GM12878 (cell line): Measurements from ENCODE around the gene C3orf38. TPM values are rescaled to one million over a fixed set of nuclear protein-coding genes. Genes with fewer than 3 reads are reported as not detected.

ENCODE experiments used
- ATAC-seq: fragments of 200-7000 bp; cut with Tn5 transposase; 3 replicates; pipeline ENCODE4 v1.9.1; 2020; ENCODE audit warnings: mild to moderate bottlenecking, moderate library complexity
- BruUV-seq: library from RNA; stranded (reverse); fragments of 400-500 nt; replicated peaks from 2 replicates; lab custom pipeline; 2021; lab: Mats Ljungman, UMichigan
- CTCF ChIA-PET: fragments of 300-600 bp; sonication (Branson Sonifier 250); formaldehyde crosslinking; extraction: SDS; loops from one replicate; lab custom pipeline; 2021; ENCODE audit warnings: inconsistent platforms; lab: Yijun Ruan, JAX
- POLR2A ChIA-PET: fragments of 350-600 bp; formaldehyde crosslinking; extraction: SDS; loops from one replicate; lab custom pipeline; 2021; ENCODE audit warnings: inconsistent platforms; lab: Charles Lee
- RAD21 ChIA-PET: fragments of 300-600 bp; sonication (Branson Sonifier 250); formaldehyde crosslinking; loops from one replicate; lab custom pipeline; 2023; ENCODE audit warnings: antibody characterized with exemption; ENCODE audit not compliant: unreplicated experiment; lab: Charles Lee
- SMC1A ChIA-PET: fragments of 300-600 bp; sonication (Branson Sonifier 250); formaldehyde crosslinking; loops from one replicate; lab custom pipeline; 2023; ENCODE audit not compliant: unreplicated experiment, uncharacterized antibody; lab: Charles Lee
- DNase-seq: peaks from one replicate; pipeline ENCODE4 v3.0.0-alpha.2; 2011; ENCODE audit warnings: low read depth, low spot score
- FAIRE-seq: peaks from 3 replicates; lab custom pipeline; 2011; peaks lifted over from hg19 to GRCh38; lab: Jason Lieb, UNC
- H2AFZ ChIP-seq: 2 replicates; pipeline ENCODE4 v1.6.0; 2011; ENCODE audit warnings: low read depth, low read length, control low read depth; ENCODE audit not compliant: control insufficient read depth
- H3K27ac ChIP-seq: 2 replicates; pipeline ENCODE4 v1.5.1; 2011; ENCODE audit warnings: control low read depth; ENCODE audit not compliant: control insufficient read depth, insufficient read depth
- H3K27me3 ChIP-seq, 2 experiments: replicated peaks in 1 of 2; 2 replicates each; pipeline versions ENCODE4 v1.6.0 to v1.6.1; 2011; ENCODE audit warnings: low read length in 1 of 2; ENCODE audit not compliant: control insufficient read depth in 2 of 2, insufficient read depth in 2 of 2
- H3K36me3 ChIP-seq, 2 experiments: 2 replicates each; pipeline ENCODE4 v1.5.1; 2011; ENCODE audit warnings: low read length in 1 of 2; ENCODE audit not compliant: control insufficient read depth in 2 of 2, insufficient read depth in 2 of 2
- H3K4me1 ChIP-seq: 2 replicates; pipeline ENCODE4 v1.6.1; 2011; ENCODE audit warnings: mild to moderate bottlenecking, low read length, moderate library complexity, mixed read lengths; ENCODE audit not compliant: control insufficient read depth, insufficient read depth
- H3K4me2 ChIP-seq: 2 replicates; pipeline ENCODE4 v1.6.0; 2011; ENCODE audit warnings: control low read depth; ENCODE audit not compliant: control insufficient read depth, insufficient read depth
- H3K4me3 ChIP-seq: fragments of 200-600 bp; sonication (generic); 2 replicates; pipeline ENCODE4 v1.5.1; 2016
- H3K79me2 ChIP-seq: 2 replicates; pipeline ENCODE4 v1.6.0; 2011; ENCODE audit warnings: low read length; ENCODE audit not compliant: control insufficient read depth, insufficient read depth
- H3K9ac ChIP-seq: 2 replicates; pipeline ENCODE4 v1.8.0; 2011; ENCODE audit warnings: low read length, control low read depth, mixed read lengths; ENCODE audit not compliant: control insufficient read depth, insufficient read depth
- H3K9me3 ChIP-seq: replicated peaks from 3 replicates; pipeline ENCODE4 v1.5.1; 2011; ENCODE audit warnings: mild to moderate bottlenecking, low read length; ENCODE audit not compliant: control insufficient read depth, insufficient read depth
- H4K20me1 ChIP-seq: 2 replicates; pipeline ENCODE4 v1.6.0; 2011; ENCODE audit not compliant: control insufficient read depth, insufficient read depth
- ASH2L ChIP-seq: fragments of 300-600, 200-600 bp; sonication (generic); IDR thresholded peaks from 2 replicates; pipeline ENCODE4 v1.6.1; 2017; ENCODE audit warnings: low read depth, mild to moderate bottlenecking, borderline replicate concordance
- CBX5 ChIP-seq: sonication (generic); IDR thresholded peaks from 2 replicates; pipeline ENCODE4 v1.6.1; 2016; ENCODE audit warnings: low read depth, moderate library complexity, mild to moderate bottlenecking, inconsistent platforms
- ELK1 ChIP-seq: IDR thresholded peaks from 2 replicates; pipeline ENCODE4 v1.6.1; 2012; ENCODE audit warnings: low read depth, low read length, improper control_type of control experiment
- GABPA ChIP-seq: IDR thresholded peaks from 2 replicates; pipeline ENCODE4 v1.6.1; 2014; ENCODE audit warnings: antibody characterized with exemption, low read depth, mild to moderate bottlenecking, inconsistent platforms
- IRF3 ChIP-seq: fragments of 450-650 bp; IDR thresholded peaks from 2 replicates; pipeline ENCODE4 v1.6.1; 2014; ENCODE audit warnings: mild to moderate bottlenecking
- MLLT1 ChIP-seq: fragments of 450-650 bp; IDR thresholded peaks from 2 replicates; pipeline ENCODE4 v1.6.1; 2016; ENCODE audit warnings: mild to moderate bottlenecking
- MTA2 ChIP-seq: fragments of 450-650 bp; IDR thresholded peaks from 2 replicates; pipeline ENCODE4 v1.6.1; 2016; ENCODE audit warnings: low read depth, mild to moderate bottlenecking, moderate library complexity
- YBX1 ChIP-seq: fragments of 450-650 bp; IDR thresholded peaks from 2 replicates; pipeline ENCODE4 v1.6.1; 2016; ENCODE audit warnings: antibody characterized with exemption
- ZBTB33 ChIP-seq: fragments of 450-650 bp; IDR thresholded peaks from 2 replicates; pipeline ENCODE4 v1.6.1; 2017; ENCODE audit warnings: mild to moderate bottlenecking
- ZNF622 ChIP-seq: fragments of 450-650 bp; IDR thresholded peaks from 2 replicates; pipeline ENCODE4 v1.6.1; 2017; ENCODE audit warnings: mild to moderate bottlenecking, inconsistent platforms
- WGBS: methylation state at CpG from one replicate; pipeline ENCODE4 v1.1.6; 2016; ENCODE audit warnings: low lambda C conversion rate; ENCODE audit not compliant: insufficient replicate concordance, insufficient coverage; ENCODE audit errors: missing lambda C conversion rate; 5-methylcytosine and 5-hydroxymethylcytosine counted together
- in situ Hi-C: fragments of 300-500 bp; cut with MboI; formaldehyde crosslinking; loops from 9 replicates; pipeline ENCODE4 v1.14.3; 2018; ENCODE audit warnings: mixed read lengths
- intact Hi-C: fragments of 100-400 bp; cut with micrococcal nuclease; formaldehyde crosslinking; loops from one replicate; pipeline ENCODE4 v1.14.2; 2022; ENCODE audit not compliant: unreplicated experiment
- polyA plus RNA-seq, 11 experiments: library from polyadenylated mRNA; depleted of rRNA in 4 of 11; unstranded in 6 of 11; stranded (reverse) in 5 of 11; fragments of >200 nt; fragmentation: Nextera tagmentation in 4 of 11; fragmentation: Illumina TruSeq in 1 of 11; extraction: Ambion mirVana in 4 of 11; extraction: Trizol in 1 of 11; gene quantifications; 1 replicate in 1 of 11; 2 replicates in 10 of 11; pipeline versions ENCODE4 v1.2.1 to v1.2.3, GENCODE V29; 2011 to 2016; ENCODE audit warnings: inconsistent platforms in 2 of 11, missing spikeins in 2 of 11, low read depth in 1 of 11
- total RNA-seq, 4 experiments: library from RNA; depleted of rRNA in 3 of 4; stranded (reverse); fragments of >200 nt in 3 of 4; fragmentation: Illumina TruSeq in 1 of 4; extraction: Trizol in 1 of 4; gene quantifications; 2 replicates each; pipeline versions ENCODE4 v1.2.1 to v1.2.3, GENCODE V29; 2013 to 2021

Gene C3orf38
- total and polyA plus RNA-seq, 10 of the 15 experiments (the other 5 are each of a cell fraction or from before 2014, with no cell fraction given): 23.0 to 47.9 (median 31.5) TPM

- ChIA-PET RAD21 (no interaction called here), CTCF (interaction anchor here (0.9 to 4.6 kb wide), 3 partner anchors 9 to 69 kb away, joined by 3 to 28 read pairs (median 6); no protein-coding TSS in a partner anchor), SMC1A (interaction anchor here (0.6 to 2.5 kb wide), 7 partner anchors 8 to 1473 kb away, joined by 3 to 12 read pairs (median 5); no protein-coding TSS in a partner anchor), POLR2A (interaction anchor here (1.1 kb wide), 1 partner anchor 9 kb away, joined by 3 read pairs; no protein-coding TSS in a partner anchor)
- ATAC-seq: no peak
- Histone ChIP-seq H3K4me3 (no peak overlapping the region), H3K4me1 (no peaks in the 10 kb centered on the region), H2AFZ (no peak overlapping the region)
- TF ChIP-seq CBX5 (no peak), ZNF622 (no peak)
- TF ChIP-seq, all 136 proteins: peak for 0
- BruUV-seq: no TSS peak
- Histone ChIP-seq H3K27ac (no peak overlapping the region), H3K9ac (no peak overlapping the region), H4K20me1 (no peaks in the 10 kb centered on the region), H3K4me2 (no peak overlapping the region), H3K9me3 (no peaks in the 10 kb centered on the region), H3K36me3 (peaks cover 0 to 2% of the 10 kb centered on the region in 2 experiments; a peak in 2 of 4 replicates), H3K27me3 (no peaks in the 10 kb centered on the region), H3K79me2 (no peaks in the 10 kb centered on the region; the same call in 1 of the 2 replicates)
- no peak for DNase-seq
- WGBS: 100% methylated on average over 1 of the region's 1 CpG
- FAIRE-seq: no peak
- in situ Hi-C loops (no loop called here), intact Hi-C loops (no loop called here)
These were observed 16.9 kb upstream of the C3orf38 start for GRCh38 chr3:88132894-88133293.

- 54% methylated on average over 1 of the region's 1 CpG for WGBS
- H2AFZ ChIP-seq: no peak overlapping the region
- H3K79me2 ChIP-seq: no peaks in the 10 kb centered on the region; the same call in 1 of the 2 replicates
- no peak overlapping the region for H3K4me2 ChIP-seq
- no peak overlapping the region for H3K9ac ChIP-seq
- peaks cover 0 to 2% of the 10 kb centered on the region in 2 experiments; a peak in 2 of 4 replicates for H3K36me3 ChIP-seq
- no peaks in the 10 kb centered on the region for H3K4me1 ChIP-seq
- H3K4me3 ChIP-seq: no peak overlapping the region
- ChIA-PET CTCF (interaction anchor here (1.2 to 4.6 kb wide), 3 partner anchors 20 to 22 kb away, joined by 3 to 28 read pairs (median 4); no protein-coding TSS in a partner anchor), SMC1A (interaction anchor here (0.6 to 2.5 kb wide), 6 partner anchors 7 to 1474 kb away, joined by 3 to 12 read pairs (median 4); no protein-coding TSS in a partner anchor), RAD21 (interaction anchor here (1.2 kb wide), 1 partner anchor 129 kb away, joined by 3 read pairs; no protein-coding TSS in a partner anchor), POLR2A (interaction anchor here (0.8 to 0.9 kb wide), 2 partner anchors 17 to 18 kb away, joined by 3 read pairs; no protein-coding TSS in a partner anchor)
- H3K9me3 ChIP-seq: no peaks in the 10 kb centered on the region
- in situ Hi-C loops (no loop called here), intact Hi-C loops (no loop called here)
- no peaks in the 10 kb centered on the region for H4K20me1 ChIP-seq
- no peaks in the 10 kb centered on the region for H3K27me3 ChIP-seq
- no peak overlapping the region for H3K27ac ChIP-seq
- FAIRE-seq: no peak
- no TSS peak for BruUV-seq
- ATAC-seq: no peak; the same call in 2 of the 3 replicates
- DNase-seq: no peak
- TF ChIP-seq ELK1 (no peak), MLLT1 (no peak), MTA2 (no peak), GABPA (no peak), ZBTB33 (no peak), ASH2L (no peak), IRF3 (no peak), YBX1 (no peak)
These were observed 16.0 kb upstream of the C3orf38 start for GRCh38 chr3:88133711-88134263.
